Mesothelial cell of epicardium (in vitro differentiated cells): ENCODE data around the gene CMIP. TPM values are rescaled to one million over a fixed set of nuclear protein-coding genes. Genes with fewer than 3 reads are reported as not detected.

Source experiments
- DNase-seq, 2 experiments: peaks; one replicate each; pipeline ENCODE4 v3.0.0; 2021; ENCODE audit warnings: low spot score in 2 of 2; ENCODE audit not compliant: unreplicated experiment in 2 of 2
- H3K27ac Mint-ChIP-seq: 2 replicates; pipeline ENCODE4 v1.8.0; 2021; ENCODE audit warnings: mixed read lengths
- H3K27me3 Mint-ChIP-seq: 2 replicates; pipeline ENCODE4 v1.8.0; 2021; ENCODE audit warnings: low read depth, mixed read lengths
- H3K36me3 Mint-ChIP-seq: 2 replicates; pipeline ENCODE4 v1.8.0; 2021; ENCODE audit warnings: mixed read lengths
- H3K4me1 Mint-ChIP-seq: 2 replicates; pipeline ENCODE4 v1.8.0; 2021; ENCODE audit warnings: mixed read lengths
- H3K4me3 Mint-ChIP-seq: 2 replicates; pipeline ENCODE4 v1.8.0; 2021; ENCODE audit warnings: mild to moderate bottlenecking, moderate library complexity, mixed read lengths
- H3K9me3 Mint-ChIP-seq: 2 replicates; pipeline ENCODE4 v1.8.0; 2021; ENCODE audit warnings: mixed read lengths
- total RNA-seq: library from RNA; stranded (reverse); gene quantifications from 3 replicates; pipeline ENCODE4 v1.2.1, GENCODE V29; 2021
- TF ChIP-seq, protein P1 (sequence below): fragments of 200-600 bp; sonication (generic); IDR thresholded peaks from one replicate; pipeline ENCODE4 v1.5.0; 2021; ENCODE audit warnings: antibody characterized with exemption; ENCODE audit not compliant: unreplicated experiment

Gene CMIP
- total RNA-seq, 1 donor from 2014 or later, result 71.0 TPM

GRCh38 chr16:81587626-81588160, 143.1 kb downstream of the CMIP start:
- no peaks in the 10 kb centered on the region for H3K27me3 Mint-ChIP-seq
- H3K4me3 Mint-ChIP-seq, result no peak overlapping the region
- peaks cover 40% of the 10 kb centered on the region for H3K4me1 Mint-ChIP-seq
- H3K9me3 Mint-ChIP-seq, result no peaks in the 10 kb centered on the region
- TF ChIP-seq, protein P1, sequence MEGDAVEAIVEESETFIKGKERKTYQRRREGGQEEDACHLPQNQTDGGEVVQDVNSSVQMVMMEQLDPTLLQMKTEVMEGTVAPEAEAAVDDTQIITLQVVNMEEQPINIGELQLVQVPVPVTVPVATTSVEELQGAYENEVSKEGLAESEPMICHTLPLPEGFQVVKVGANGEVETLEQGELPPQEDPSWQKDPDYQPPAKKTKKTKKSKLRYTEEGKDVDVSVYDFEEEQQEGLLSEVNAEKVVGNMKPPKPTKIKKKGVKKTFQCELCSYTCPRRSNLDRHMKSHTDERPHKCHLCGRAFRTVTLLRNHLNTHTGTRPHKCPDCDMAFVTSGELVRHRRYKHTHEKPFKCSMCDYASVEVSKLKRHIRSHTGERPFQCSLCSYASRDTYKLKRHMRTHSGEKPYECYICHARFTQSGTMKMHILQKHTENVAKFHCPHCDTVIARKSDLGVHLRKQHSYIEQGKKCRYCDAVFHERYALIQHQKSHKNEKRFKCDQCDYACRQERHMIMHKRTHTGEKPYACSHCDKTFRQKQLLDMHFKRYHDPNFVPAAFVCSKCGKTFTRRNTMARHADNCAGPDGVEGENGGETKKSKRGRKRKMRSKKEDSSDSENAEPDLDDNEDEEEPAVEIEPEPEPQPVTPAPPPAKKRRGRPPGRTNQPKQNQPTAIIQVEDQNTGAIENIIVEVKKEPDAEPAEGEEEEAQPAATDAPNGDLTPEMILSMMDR, result no peak
- peak overlapping the region; percentile 91 for H3K27ac Mint-ChIP-seq
- H3K36me3 Mint-ChIP-seq, result peaks cover 7% of the 10 kb centered on the region
- DNase-seq, result no peak

- peaks cover 40% of the 10 kb centered on the region for H3K4me1 Mint-ChIP-seq
- no peak overlapping the region for H3K4me3 Mint-ChIP-seq
- DNase-seq, result no peak
- H3K27ac Mint-ChIP-seq, result peak overlapping the region; percentile 91
- H3K9me3 Mint-ChIP-seq, result no peaks in the 10 kb centered on the region
- no peaks in the 10 kb centered on the region for H3K27me3 Mint-ChIP-seq
- TF ChIP-seq, protein P1, result no peak
- peaks cover 7% of the 10 kb centered on the region for H3K36me3 Mint-ChIP-seq
These were observed 143.9 kb downstream of the CMIP start for GRCh38 chr16:81588326-81589081.

DNA sequence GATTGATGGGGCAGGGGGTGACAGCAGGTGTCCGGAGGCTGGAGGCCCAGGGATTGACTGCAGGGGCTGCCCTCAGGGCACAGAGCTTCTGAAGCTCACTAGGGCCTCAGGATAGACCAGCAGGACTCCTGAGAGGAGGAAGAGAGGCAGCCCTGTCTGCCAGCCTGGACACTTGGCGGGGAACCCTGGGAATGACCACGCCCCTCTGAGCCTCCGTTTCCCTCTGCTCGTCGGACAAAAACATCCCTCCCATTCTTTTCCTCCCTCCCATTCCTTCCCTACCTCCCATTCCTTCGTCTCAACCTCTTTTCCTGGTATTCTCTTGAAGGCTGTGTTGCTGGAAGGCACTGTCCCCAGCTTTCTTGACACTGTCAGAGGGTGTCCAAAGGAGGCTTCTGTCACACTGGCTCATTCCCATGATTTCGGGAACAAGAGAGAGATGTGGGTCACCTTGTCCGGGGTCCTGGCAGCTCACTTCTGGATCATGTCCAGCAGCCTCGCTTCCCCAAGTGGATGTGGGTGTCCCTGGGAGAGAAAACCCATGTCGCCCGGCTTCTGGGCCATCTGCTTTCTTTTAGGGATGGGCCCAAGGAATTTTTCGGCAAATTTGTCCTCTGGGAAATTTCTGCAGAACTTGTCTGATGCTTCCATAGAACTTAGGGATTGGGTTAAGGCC, 145.5 kb downstream of the CMIP start:
- TF ChIP-seq, protein P1, result no peak
- H3K27ac Mint-ChIP-seq, result peak overlapping the region; percentile 51
- no peak for DNase-seq

GRCh38 chr16:81590714-81591544, 146.3 kb downstream of the CMIP start:
- Mint-ChIP-seq H3K27me3 (no peaks in the 10 kb centered on the region), H3K9me3 (no peaks in the 10 kb centered on the region), H3K36me3 (peaks cover 7% of the 10 kb centered on the region), H3K4me3 (no peak overlapping the region), H3K27ac (no peak overlapping the region), H3K4me1 (peaks cover 24% of the 10 kb centered on the region)
- TF ChIP-seq, protein P1, result no peak
- DNase-seq, result no peak

More for the DNA sequence above, 145.5 kb downstream of the CMIP start:
- Mint-ChIP-seq H3K4me1 (peaks cover 31% of the 10 kb centered on the region), H3K27me3 (no peaks in the 10 kb centered on the region), H3K36me3 (peaks cover 7% of the 10 kb centered on the region), H3K9me3 (no peaks in the 10 kb centered on the region), H3K4me3 (no peak overlapping the region)

DNA sequence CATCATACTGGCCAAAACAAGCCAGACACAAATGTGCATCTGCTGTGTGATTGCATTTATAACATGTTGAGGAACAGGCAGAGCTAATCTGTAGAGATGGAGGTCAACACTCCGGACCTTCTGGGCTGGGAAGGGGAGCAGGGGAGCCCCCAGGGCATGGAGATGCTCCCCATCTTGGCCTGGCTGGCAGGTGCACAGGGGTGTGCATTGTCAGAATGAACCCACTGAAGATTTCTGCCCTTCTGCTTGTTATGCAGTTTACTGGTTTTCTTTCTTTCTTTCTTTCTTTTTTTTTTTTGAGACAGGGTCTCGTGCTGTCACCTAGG, 146.9 kb downstream of the CMIP start:
- Mint-ChIP-seq H3K27me3 (no peaks in the 10 kb centered on the region), H3K9me3 (no peaks in the 10 kb centered on the region), H3K4me3 (no peak overlapping the region), H3K27ac (no peak overlapping the region), H3K4me1 (peaks cover 18% of the 10 kb centered on the region), H3K36me3 (peaks cover 7% of the 10 kb centered on the region)
- TF ChIP-seq, protein P1, result no peak
- no peak for DNase-seq
